GM23338 (cell line): ENCODE data around the gene GLRX. TPM values are rescaled to one million over a fixed set of nuclear protein-coding genes. Genes with fewer than 3 reads are reported as not detected.

Experiments
- ATAC-seq: fragments of 200-7000 bp; cut with Tn5 transposase; 3 replicates; pipeline ENCODE4 v1.9.1; 2020
- DNase-seq: peaks from one replicate; pipeline ENCODE4 v3.0.0-alpha.2; 2015; ENCODE audit warnings: low spot score
- H2AFZ ChIP-seq: fragments of 200-600 bp; sonication (generic); 2 replicates; pipeline ENCODE4 v1.8.0; 2016; ENCODE audit warnings: antibody characterized with exemption, mild to moderate bottlenecking, moderate library complexity
- H3F3A ChIP-seq: fragments of 200-600 bp; sonication (generic); replicated peaks from 2 replicates; pipeline ENCODE4 v1.8.0; 2017; ENCODE audit warnings: antibody characterized with exemption, mixed run types, low read depth
- H3K27ac ChIP-seq: fragments of 200-600 bp; sonication (generic); 2 replicates; pipeline ENCODE4 v1.6.1; 2016; ENCODE audit warnings: low read depth
- H3K27me3 ChIP-seq: fragments of 200-600 bp; sonication (generic); 2 replicates; pipeline ENCODE4 v1.8.0; 2016; ENCODE audit warnings: mild to moderate bottlenecking, mixed run types, moderate library complexity; ENCODE audit not compliant: insufficient read depth
- H3K36me3 ChIP-seq: fragments of 200-600 bp; sonication (generic); 2 replicates; pipeline ENCODE4 v1.8.0; 2016; ENCODE audit warnings: mild to moderate bottlenecking; ENCODE audit not compliant: insufficient read depth
- H3K4me1 ChIP-seq: fragments of 200-600 bp; sonication (generic); 2 replicates; pipeline ENCODE4 v1.8.0; 2016; ENCODE audit warnings: mild to moderate bottlenecking, moderate library complexity; ENCODE audit not compliant: insufficient read depth
- H3K4me2 ChIP-seq: fragments of 200-600 bp; sonication (generic); 2 replicates; pipeline ENCODE4 v1.7.1; 2017; ENCODE audit warnings: mixed run types
- H3K4me3 ChIP-seq: fragments of 200-600 bp; sonication (generic); 2 replicates; pipeline ENCODE4 v1.6.1; 2016; ENCODE audit warnings: mixed run types
- H3K79me2 ChIP-seq: fragments of 200-600 bp; sonication (generic); replicated peaks from 2 replicates; pipeline ENCODE4 v1.8.0; 2017; ENCODE audit warnings: mild to moderate bottlenecking; ENCODE audit not compliant: insufficient read depth
- H3K9me2 ChIP-seq: fragments of 200-600 bp; sonication (generic); 2 replicates; pipeline ENCODE4 v1.8.0; 2017; ENCODE audit not compliant: insufficient read depth
- H4K20me1 ChIP-seq: fragments of 200-600 bp; sonication (generic); replicated peaks from 2 replicates; pipeline ENCODE4 v1.8.0; 2017; ENCODE audit warnings: mild to moderate bottlenecking; ENCODE audit not compliant: insufficient read depth
- H3K27ac Mint-ChIP-seq: 2 replicates; pipeline ENCODE4 v1.8.0; 2020; ENCODE audit warnings: inconsistent platforms, mild to moderate bottlenecking, moderate library complexity, mixed read lengths
- H3K27me3 Mint-ChIP-seq: 3 replicates; pipeline ENCODE4 v1.8.0; 2022; ENCODE audit warnings: low read depth, mild to moderate bottlenecking, moderate library complexity, mixed read lengths, inconsistent platforms; ENCODE audit not compliant: insufficient read depth, poor library complexity
- H3K36me3 Mint-ChIP-seq: 3 replicates; pipeline ENCODE4 v1.8.0; 2021; ENCODE audit warnings: low read depth, mild to moderate bottlenecking, inconsistent platforms, moderate library complexity, mixed read lengths
- H3K4me1 Mint-ChIP-seq: 3 replicates; pipeline ENCODE4 v1.8.0; 2020; ENCODE audit warnings: mild to moderate bottlenecking, inconsistent platforms, mixed read lengths
- H3K4me3 Mint-ChIP-seq: 3 replicates; pipeline ENCODE4 v1.8.0; 2021; ENCODE audit warnings: moderate library complexity, mild to moderate bottlenecking, inconsistent platforms, mixed read lengths
- H3K9me3 Mint-ChIP-seq: 3 replicates; pipeline ENCODE4 v1.8.0; 2020; ENCODE audit warnings: moderate library complexity, mild to moderate bottlenecking, inconsistent platforms, mixed read lengths
- CREB1 ChIP-seq: fragments of 250-450 bp; sonication (Bioruptor Pico); IDR thresholded peaks from 2 replicates; pipeline ENCODE4 v1.5.0; 2020; ENCODE audit warnings: low read depth, mild to moderate bottlenecking, moderate library complexity
- CTCF ChIP-seq, 2 experiments: fragments of 200-600 bp in 1 of 2; sonication (generic) in 1 of 2; conservative IDR thresholded peaks; 2 replicates each; pipeline versions ENCODE4 v1.5.1 to v1.6.1; 2016 to 2017; ENCODE audit warnings: antibody characterized with exemption in 2 of 2, low read depth in 2 of 2, mild to moderate bottlenecking in 2 of 2, moderate library complexity in 1 of 2
- EZH2phosphoT487 ChIP-seq: fragments of 200-600 bp; sonication (generic); IDR thresholded peaks from one replicate; pipeline ENCODE4 v1.8.1; 2018; ENCODE audit warnings: antibody characterized with exemption; ENCODE audit not compliant: unreplicated experiment
- JUNB ChIP-seq: IDR thresholded peaks from one replicate; pipeline ENCODE4 v1.6.1; 2016; ENCODE audit warnings: antibody characterized with exemption; ENCODE audit not compliant: unreplicated experiment
- NANOG ChIP-seq: IDR thresholded peaks from 2 replicates; pipeline ENCODE4 v1.6.1; 2016; ENCODE audit warnings: antibody characterized with exemption, borderline replicate concordance
- POLR2AphosphoS5 ChIP-seq: IDR thresholded peaks from 2 replicates; pipeline ENCODE4 v1.6.1; 2016; ENCODE audit warnings: antibody characterized with exemption, low read depth
- REST ChIP-seq: IDR thresholded peaks from one replicate; pipeline ENCODE4 v1.6.1; 2018; ENCODE audit warnings: antibody characterized with exemption; ENCODE audit not compliant: unreplicated experiment
- STAT1 ChIP-seq: IDR thresholded peaks from one replicate; pipeline ENCODE4 v1.6.1; 2016; ENCODE audit warnings: antibody characterized with exemption; ENCODE audit not compliant: unreplicated experiment
- ZNF114 ChIP-seq: fragments of 250-450 bp; sonication (Bioruptor Pico); IDR thresholded peaks from 2 replicates; pipeline ENCODE4 v1.5.0; 2020; ENCODE audit warnings: mild to moderate bottlenecking, moderate library complexity
- ZNF331 ChIP-seq: fragments of 250-450 bp; sonication (Bioruptor Pico); IDR thresholded peaks from 2 replicates; pipeline ENCODE4 v1.5.0; 2020; ENCODE audit warnings: low read depth, mild to moderate bottlenecking, moderate library complexity
- polyA plus RNA-seq: library from polyadenylated mRNA; unstranded; fragments of >200 nt; fragmentation: Nextera tagmentation; extraction: Ambion mirVana; gene quantifications from 2 replicates; pipeline ENCODE4 v1.2.1, GENCODE V29; 2016
- total RNA-seq: library from RNA; depleted of rRNA; stranded (reverse); fragments of >200 nt; shearing (Covaris generic); gene quantifications from 2 replicates; pipeline ENCODE4 v1.2.3, GENCODE V29; 2014

GLRX gene
- total and polyA plus RNA-seq, 2 experiments from 2014 or later = 9.5 to 42.2 TPM

DNA sequence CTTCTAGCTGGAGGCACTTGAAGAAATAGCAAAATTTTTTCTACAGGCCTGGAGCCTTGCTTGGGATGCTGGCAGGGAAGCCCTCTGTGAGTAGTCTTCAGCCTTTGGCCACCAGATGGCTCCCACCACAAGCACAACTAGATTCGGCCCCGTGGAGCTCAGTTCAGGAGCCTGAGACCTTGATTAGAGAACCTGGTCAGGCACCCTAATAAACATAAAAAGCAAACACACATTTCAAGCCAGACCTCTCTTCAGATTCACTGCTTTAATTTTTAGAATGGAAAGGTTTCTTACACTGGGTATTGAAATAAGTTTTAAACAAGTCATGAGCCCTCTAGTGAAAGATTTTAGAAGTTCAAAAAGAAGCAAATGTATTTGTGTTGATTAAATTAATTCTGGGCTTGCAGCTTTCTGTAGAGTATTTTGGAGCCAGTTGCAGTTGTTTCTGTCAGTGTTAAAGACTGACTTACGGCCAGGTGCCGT, 41.4 kb downstream of the GLRX start (continued):
- no peak for TF ChIP-seq STAT1

GRCh38 chr5:95780597-95780996, 41.9 kb downstream of the GLRX start:
- Mint-ChIP-seq H3K27me3 (no peaks in the 10 kb centered on the region), H3K27ac (no peak overlapping the region), H3K4me3 (no peak overlapping the region), H3K36me3 (no peaks in the 10 kb centered on the region; the same call in 2 of the 3 replicates), H3K9me3 (peaks cover 2% of the 10 kb centered on the region; the same call in 2 of the 3 replicates), H3K4me1 (peaks cover 3% of the 10 kb centered on the region; the same call in 1 of the 3 replicates)
- no peaks in the 10 kb centered on the region for H3K9me2 ChIP-seq
- H2AFZ ChIP-seq = no peak overlapping the region
- no peaks in the 10 kb centered on the region for H3F3A ChIP-seq
- H4K20me1 ChIP-seq = no peaks in the 10 kb centered on the region
- no peak overlapping the region for H3K27ac ChIP-seq
- no peak overlapping the region for H3K4me2 ChIP-seq
- H3K27me3 ChIP-seq = no peaks in the 10 kb centered on the region
- TF ChIP-seq ZNF114 (CRISPR knock-in tag) (no peak), CREB1 (CRISPR knock-in tag) (no peak), ZNF331 (CRISPR knock-in tag) (no peak), EZH2phosphoT487 (no peak), REST (no peak), JUNB (no peak), POLR2AphosphoS5 (no peak)
- no peaks in the 10 kb centered on the region for H3K4me1 ChIP-seq
- no peaks in the 10 kb centered on the region for H3K36me3 ChIP-seq
- no peak for DNase-seq
- H3K79me2 ChIP-seq = no peaks in the 10 kb centered on the region
- H3K4me3 ChIP-seq = no peak overlapping the region
- no peak for ATAC-seq

DNA sequence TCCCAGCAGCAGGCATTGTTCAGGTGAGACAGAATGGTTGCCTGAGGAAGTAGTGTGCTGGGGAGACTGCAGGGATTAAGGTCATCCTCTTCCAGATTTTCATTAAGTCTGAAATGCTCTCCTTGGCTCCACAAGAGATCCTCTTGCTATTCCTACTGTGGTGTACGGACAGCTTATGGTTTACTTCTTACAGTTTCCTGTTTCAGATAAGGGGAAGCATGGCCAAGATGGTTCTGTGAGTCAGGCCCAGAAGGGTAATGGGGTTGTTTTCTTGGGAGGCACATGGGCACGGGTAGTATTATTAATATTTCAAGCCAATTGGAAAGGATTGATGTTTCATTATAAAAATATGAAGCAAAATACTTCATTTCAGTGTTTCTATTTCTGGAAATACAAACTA, 42.9 kb downstream of the GLRX start:
- no peak overlapping the region for H3K4me3 Mint-ChIP-seq
- no peaks in the 10 kb centered on the region for H3K9me2 ChIP-seq
- no peak overlapping the region for H3K4me2 ChIP-seq
- H3K27ac ChIP-seq = no peak overlapping the region
- peaks cover 2% of the 10 kb centered on the region; the same call in 2 of the 3 replicates for H3K9me3 Mint-ChIP-seq
- H3F3A ChIP-seq = no peaks in the 10 kb centered on the region
- no peak overlapping the region for H3K4me3 ChIP-seq
- H3K36me3 Mint-ChIP-seq = no peaks in the 10 kb centered on the region; the same call in 2 of the 3 replicates
- ATAC-seq (no peak), DNase-seq (no peak)
- no peaks in the 10 kb centered on the region for H3K4me1 ChIP-seq
- no peak overlapping the region for H2AFZ ChIP-seq
- H3K4me1 Mint-ChIP-seq = peaks cover 3% of the 10 kb centered on the region; the same call in 1 of the 3 replicates
- no peaks in the 10 kb centered on the region for H3K36me3 ChIP-seq
- H3K79me2 ChIP-seq = no peaks in the 10 kb centered on the region
- no peak overlapping the region for H3K27ac Mint-ChIP-seq
- no peaks in the 10 kb centered on the region for H3K27me3 ChIP-seq
- no peaks in the 10 kb centered on the region for H3K27me3 Mint-ChIP-seq
- no peaks in the 10 kb centered on the region for H4K20me1 ChIP-seq
- TF ChIP-seq CTCF (conservative IDR thresholded peaks at IDR 0.05; ENCODE audit: low read depth in 2 of 2) (no peak), NANOG (no peak), CREB1 (CRISPR knock-in tag) (no peak), ZNF114 (CRISPR knock-in tag) (no peak)
